ENCODE results near the gene KIF12. TPM values are rescaled to one million over a fixed set of nuclear protein-coding genes. Genes with fewer than 3 reads are reported as not detected.

KIF12 gene
- total RNA-seq, 2 experiments from 2014 or later: not detected

DNA sequence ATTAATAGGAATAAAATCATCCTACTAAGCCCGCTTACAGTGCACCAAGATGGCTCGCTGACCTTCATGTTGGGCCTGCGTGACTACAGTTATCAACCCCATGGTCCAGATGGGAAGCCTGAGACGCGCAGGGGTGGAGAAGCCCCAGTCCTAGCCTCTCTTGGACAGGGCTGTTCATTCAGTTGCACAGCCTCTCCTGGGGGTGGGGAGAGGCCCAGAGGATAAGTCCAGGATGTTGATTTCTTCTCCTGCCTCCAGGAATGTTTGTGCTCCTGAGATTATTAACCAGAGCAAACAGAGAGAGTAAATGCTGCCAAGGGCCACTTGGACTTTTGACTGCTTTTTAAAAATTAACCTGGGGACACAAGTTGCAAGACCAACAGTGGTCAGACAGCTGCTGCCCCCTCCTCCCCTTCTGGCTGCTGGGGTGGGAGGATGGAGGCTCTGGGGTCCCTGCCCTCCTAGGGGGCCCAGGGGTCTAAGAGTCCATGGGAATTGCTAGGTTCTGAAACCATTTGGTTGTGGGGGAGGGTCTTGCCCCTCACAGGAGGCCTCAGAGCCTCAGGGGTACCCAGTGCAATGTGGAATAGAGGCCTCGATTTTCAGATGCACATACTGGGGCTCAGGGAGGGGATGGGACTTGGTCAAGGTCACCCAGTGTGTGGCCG, 18.2 kb downstream of the KIF12 start:
- no peak overlapping the region for H3K4me3 ChIP-seq (ENCODE audit: low read length)
- Mint-ChIP-seq H3K27me3 (peaks cover 6% of the 10 kb centered on the region), H3K4me3 (no peak overlapping the region), H3K4me1 (ENCODE audit: low read depth) (no peaks in the 10 kb centered on the region), H3K27ac (no peak overlapping the region), H3K36me3 (ENCODE audit: low read depth) (no peaks in the 10 kb centered on the region), H3K9me3 (no peaks in the 10 kb centered on the region)
- no peak overlapping the region for H3K27ac ChIP-seq (ENCODE audit: low read depth in 1 of 2, low read length in 2 of 2)
- peaks cover 0 to 2% of the 10 kb centered on the region in 2 experiments for H3K27me3 ChIP-seq (ENCODE audit: control insufficient read depth in 1 of 2, insufficient read depth in 2 of 2, low read length in 2 of 2)
- no peaks in the 10 kb centered on the region for H3K9me3 ChIP-seq (ENCODE audit: control insufficient read depth in 1 of 2, insufficient read depth in 1 of 2, low read length in 2 of 2)
- CTCF ChIA-PET: no interaction called here
- ATAC-seq (ENCODE audit: poor library complexity) (no peak), DNase-seq (no peak)
- TF ChIP-seq CTCF (IDR thresholded peaks at IDR 0.05): no peak
- intact Hi-C loops (cut with DNase I, micrococcal nuclease): loop anchor here in 1 of 2 experiments (5.0 kb wide), 1 partner anchor 399 kb away; no protein-coding TSS in a partner anchor
- no peaks in the 10 kb centered on the region for H3K4me1 ChIP-seq (ENCODE audit: insufficient read depth, low read length)
- POLR2A ChIA-PET: no interaction called here
- H3K36me3 ChIP-seq (ENCODE audit: insufficient read depth, low read length): no peaks in the 10 kb centered on the region

DNA sequence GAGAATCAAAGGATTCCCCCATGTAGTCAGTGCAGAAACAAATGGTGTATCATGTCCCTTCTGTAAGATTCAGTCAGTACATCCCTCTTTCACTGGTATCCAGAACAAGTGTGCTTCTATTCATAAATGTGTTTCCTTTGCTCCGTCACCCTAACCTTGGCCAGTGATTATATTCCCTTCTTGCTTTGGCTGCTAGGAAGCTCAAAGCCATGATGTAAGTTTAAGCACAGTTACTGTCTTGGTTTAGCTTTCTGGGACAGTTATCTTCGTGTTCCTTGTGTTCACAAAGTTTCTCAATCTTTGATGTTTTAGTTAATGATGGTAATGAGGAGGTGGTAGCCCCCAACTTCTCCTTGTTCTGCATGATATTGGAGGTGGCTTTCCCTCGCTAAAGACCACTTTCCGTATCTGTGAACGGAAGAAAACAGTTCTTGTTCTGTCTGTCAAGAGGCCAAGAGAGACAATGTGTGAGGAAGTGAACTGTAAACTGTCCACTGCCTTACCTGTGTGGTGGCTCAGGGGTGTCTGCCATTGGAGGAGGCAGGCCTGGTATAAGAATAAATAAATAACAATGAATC, 18.8 kb downstream of the KIF12 start:
- no peaks in the 10 kb centered on the region for H3K36me3 ChIP-seq (ENCODE audit: insufficient read depth, low read length)
- TF ChIP-seq CTCF (IDR thresholded peaks at IDR 0.05): no peak
- H3K27ac ChIP-seq (ENCODE audit: low read depth in 1 of 2, low read length in 2 of 2): no peak overlapping the region
- H3K9me3 ChIP-seq (ENCODE audit: control insufficient read depth in 1 of 2, insufficient read depth in 1 of 2, low read length in 2 of 2): no peaks in the 10 kb centered on the region
- H3K4me1 Mint-ChIP-seq (ENCODE audit: low read depth): no peaks in the 10 kb centered on the region
- H3K9me3 Mint-ChIP-seq: no peaks in the 10 kb centered on the region
- intact Hi-C loops (cut with DNase I, micrococcal nuclease): loop anchor here in 1 of 2 experiments (5.0 kb wide), 1 partner anchor 398 kb away; no protein-coding TSS in a partner anchor
- DNase-seq: no peak
- H3K4me1 ChIP-seq (ENCODE audit: insufficient read depth, low read length): no peaks in the 10 kb centered on the region
- ATAC-seq (ENCODE audit: poor library complexity): no peak
- H3K27me3 Mint-ChIP-seq: peaks cover 10% of the 10 kb centered on the region
- no peaks in the 10 kb centered on the region for H3K36me3 Mint-ChIP-seq (ENCODE audit: low read depth)
- ChIA-PET CTCF (no interaction called here), POLR2A (no interaction called here)
- no peak overlapping the region for H3K27ac Mint-ChIP-seq
- H3K4me3 Mint-ChIP-seq: no peak overlapping the region
- peaks cover 0 to 5% of the 10 kb centered on the region in 2 experiments for H3K27me3 ChIP-seq (ENCODE audit: control insufficient read depth in 1 of 2, insufficient read depth in 2 of 2, low read length in 2 of 2)
- no peak overlapping the region for H3K4me3 ChIP-seq (ENCODE audit: low read length)

DNA sequence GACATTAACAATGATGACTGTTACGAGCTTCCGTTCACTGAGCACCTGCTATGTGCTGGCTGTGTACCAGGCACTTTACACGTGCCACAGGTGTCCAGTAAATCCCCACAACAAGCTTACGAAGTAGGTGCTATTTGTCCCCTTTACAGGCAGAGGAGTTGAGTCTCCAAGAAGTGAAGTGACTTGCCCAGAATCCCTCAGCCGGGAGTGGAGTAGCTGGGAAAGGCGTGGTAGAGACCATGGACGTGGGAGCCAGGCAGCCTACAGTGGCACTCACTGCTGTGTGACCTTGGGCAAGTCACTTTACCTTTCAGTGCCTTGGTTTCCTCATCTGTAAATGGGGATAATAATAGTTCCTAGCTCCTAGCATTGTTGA, 20.3 kb downstream of the KIF12 start:
- Histone ChIP-seq H3K27me3 (ENCODE audit: control insufficient read depth in 1 of 2, insufficient read depth in 2 of 2, low read length in 2 of 2) (peaks cover 0 to 5% of the 10 kb centered on the region in 2 experiments), H3K27ac (ENCODE audit: low read depth in 1 of 2, low read length in 2 of 2) (no peak overlapping the region), H3K9me3 (ENCODE audit: control insufficient read depth in 1 of 2, insufficient read depth in 1 of 2, low read length in 2 of 2) (no peaks in the 10 kb centered on the region), H3K4me1 (ENCODE audit: insufficient read depth, low read length) (no peaks in the 10 kb centered on the region), H3K4me3 (ENCODE audit: low read length) (no peak overlapping the region), H3K36me3 (ENCODE audit: insufficient read depth, low read length) (no peaks in the 10 kb centered on the region)
- DNase-seq: no peak
- intact Hi-C loops (cut with DNase I, micrococcal nuclease): no loop called here
- Mint-ChIP-seq H3K4me1 (ENCODE audit: low read depth) (no peaks in the 10 kb centered on the region), H3K4me3 (no peak overlapping the region), H3K36me3 (ENCODE audit: low read depth) (no peaks in the 10 kb centered on the region), H3K27me3 (peaks cover 12% of the 10 kb centered on the region), H3K27ac (no peak overlapping the region), H3K9me3 (no peaks in the 10 kb centered on the region)
- ATAC-seq (ENCODE audit: poor library complexity): no peak
- POLR2A ChIA-PET: no interaction called here
- TF ChIP-seq CTCF (IDR thresholded peaks at IDR 0.05): no peak
- CTCF ChIA-PET: no interaction called here
